Aortic smooth muscle cell (primary cell): Measurements from ENCODE around the gene ADAR. TPM values are rescaled to one million over a fixed set of nuclear protein-coding genes. Genes with fewer than 3 reads are reported as not detected.

ENCODE experiments used
- total RNA-seq: library from RNA; depleted of rRNA; stranded (reverse); fragments of >200 nt; gene quantifications from 2 replicates; pipeline ENCODE4 v1.2.3, GENCODE V29; 2014

ADAR gene, protein sequence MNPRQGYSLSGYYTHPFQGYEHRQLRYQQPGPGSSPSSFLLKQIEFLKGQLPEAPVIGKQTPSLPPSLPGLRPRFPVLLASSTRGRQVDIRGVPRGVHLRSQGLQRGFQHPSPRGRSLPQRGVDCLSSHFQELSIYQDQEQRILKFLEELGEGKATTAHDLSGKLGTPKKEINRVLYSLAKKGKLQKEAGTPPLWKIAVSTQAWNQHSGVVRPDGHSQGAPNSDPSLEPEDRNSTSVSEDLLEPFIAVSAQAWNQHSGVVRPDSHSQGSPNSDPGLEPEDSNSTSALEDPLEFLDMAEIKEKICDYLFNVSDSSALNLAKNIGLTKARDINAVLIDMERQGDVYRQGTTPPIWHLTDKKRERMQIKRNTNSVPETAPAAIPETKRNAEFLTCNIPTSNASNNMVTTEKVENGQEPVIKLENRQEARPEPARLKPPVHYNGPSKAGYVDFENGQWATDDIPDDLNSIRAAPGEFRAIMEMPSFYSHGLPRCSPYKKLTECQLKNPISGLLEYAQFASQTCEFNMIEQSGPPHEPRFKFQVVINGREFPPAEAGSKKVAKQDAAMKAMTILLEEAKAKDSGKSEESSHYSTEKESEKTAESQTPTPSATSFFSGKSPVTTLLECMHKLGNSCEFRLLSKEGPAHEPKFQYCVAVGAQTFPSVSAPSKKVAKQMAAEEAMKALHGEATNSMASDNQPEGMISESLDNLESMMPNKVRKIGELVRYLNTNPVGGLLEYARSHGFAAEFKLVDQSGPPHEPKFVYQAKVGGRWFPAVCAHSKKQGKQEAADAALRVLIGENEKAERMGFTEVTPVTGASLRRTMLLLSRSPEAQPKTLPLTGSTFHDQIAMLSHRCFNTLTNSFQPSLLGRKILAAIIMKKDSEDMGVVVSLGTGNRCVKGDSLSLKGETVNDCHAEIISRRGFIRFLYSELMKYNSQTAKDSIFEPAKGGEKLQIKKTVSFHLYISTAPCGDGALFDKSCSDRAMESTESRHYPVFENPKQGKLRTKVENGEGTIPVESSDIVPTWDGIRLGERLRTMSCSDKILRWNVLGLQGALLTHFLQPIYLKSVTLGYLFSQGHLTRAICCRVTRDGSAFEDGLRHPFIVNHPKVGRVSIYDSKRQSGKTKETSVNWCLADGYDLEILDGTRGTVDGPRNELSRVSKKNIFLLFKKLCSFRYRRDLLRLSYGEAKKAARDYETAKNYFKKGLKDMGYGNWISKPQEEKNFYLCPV
- total RNA-seq, result 63.8 and 68.1 TPM in 2 replicates

DNA sequence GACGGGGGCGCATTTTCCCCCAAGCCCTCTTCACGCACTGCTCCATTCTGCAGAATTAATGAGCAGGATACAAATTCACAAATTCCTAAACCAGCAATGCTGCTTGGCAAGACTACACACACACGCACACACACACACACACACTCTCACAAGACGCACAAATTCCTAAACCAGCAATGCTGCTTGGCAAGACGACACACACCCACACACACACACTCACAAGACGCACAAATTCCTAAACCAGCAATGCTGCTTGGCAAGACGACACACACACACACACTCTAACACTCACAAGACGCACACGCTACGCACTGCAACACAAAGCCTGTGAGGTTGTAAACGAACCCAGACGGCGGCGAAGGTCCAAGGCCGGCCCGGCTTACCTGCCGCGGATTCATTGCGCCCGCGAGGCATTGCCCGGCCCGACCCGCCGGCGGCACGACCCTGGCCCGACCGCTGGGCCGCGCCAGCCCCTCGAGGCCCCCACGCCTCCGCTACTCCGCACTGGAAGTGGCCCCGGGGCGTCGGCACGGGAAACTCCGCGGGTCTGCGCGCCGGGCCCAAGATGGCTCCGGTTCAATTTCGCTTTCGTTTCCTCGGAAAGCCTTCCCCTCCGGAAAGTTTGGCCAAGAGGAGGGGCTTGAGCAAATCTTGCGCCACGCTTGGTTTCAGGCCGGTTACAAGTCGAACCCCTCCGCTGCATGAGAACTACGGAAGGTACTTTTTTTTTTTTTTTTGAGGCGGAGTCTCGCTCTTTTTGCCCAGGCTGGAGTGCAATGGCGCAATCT, at the start of gene ADAR:
Gene ADAR, minus strand, starts transcription at position 578 of the 788 bp plus-strand sequence. Its CDS starts 180 bp downstream, at position 398.

DNA sequence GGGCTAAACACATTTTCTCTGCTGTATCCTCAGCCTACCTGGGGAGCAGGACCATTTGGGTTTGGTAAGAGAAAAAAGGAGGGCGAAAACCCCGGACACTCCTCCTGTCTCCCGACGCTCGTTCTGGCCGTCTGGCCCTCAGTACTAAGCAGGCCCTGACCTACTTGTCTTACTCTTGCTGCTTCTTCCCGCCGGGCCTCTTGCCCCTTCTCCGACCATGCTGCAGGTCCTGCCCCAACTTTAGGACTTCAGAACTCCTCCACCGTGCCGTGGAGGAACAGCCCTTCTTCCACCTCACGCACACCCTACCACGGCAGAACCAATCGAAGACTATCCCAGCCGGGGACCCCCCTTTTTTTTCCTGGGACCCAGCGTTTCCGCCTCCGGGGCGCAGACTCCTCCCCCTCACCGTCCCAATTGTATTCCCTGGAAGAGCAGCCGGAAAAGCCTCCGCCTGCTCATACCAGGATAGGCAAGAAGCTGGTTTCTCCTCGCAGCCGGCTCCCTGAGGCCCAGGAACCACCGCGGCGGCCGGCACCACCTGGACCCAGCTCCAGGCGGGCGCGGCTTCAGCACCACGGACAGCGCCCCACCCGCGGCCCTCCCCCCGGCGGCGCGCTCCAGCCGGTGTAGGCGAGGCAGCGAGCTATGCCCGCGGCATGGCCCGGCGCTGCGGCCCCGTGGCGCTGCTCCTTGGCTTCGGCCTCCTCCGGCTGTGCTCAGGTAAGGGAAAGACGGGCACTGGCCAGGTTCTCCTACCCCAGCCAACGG, 40.4 kb downstream of the ADAR start, which contains the start of gene CHRNB2:
Gene CHRNB2, plus strand, starts transcription at position 393 of the 771 bp plus-strand sequence. Its CDS starts 267 bp downstream, at position 660.

DNA sequence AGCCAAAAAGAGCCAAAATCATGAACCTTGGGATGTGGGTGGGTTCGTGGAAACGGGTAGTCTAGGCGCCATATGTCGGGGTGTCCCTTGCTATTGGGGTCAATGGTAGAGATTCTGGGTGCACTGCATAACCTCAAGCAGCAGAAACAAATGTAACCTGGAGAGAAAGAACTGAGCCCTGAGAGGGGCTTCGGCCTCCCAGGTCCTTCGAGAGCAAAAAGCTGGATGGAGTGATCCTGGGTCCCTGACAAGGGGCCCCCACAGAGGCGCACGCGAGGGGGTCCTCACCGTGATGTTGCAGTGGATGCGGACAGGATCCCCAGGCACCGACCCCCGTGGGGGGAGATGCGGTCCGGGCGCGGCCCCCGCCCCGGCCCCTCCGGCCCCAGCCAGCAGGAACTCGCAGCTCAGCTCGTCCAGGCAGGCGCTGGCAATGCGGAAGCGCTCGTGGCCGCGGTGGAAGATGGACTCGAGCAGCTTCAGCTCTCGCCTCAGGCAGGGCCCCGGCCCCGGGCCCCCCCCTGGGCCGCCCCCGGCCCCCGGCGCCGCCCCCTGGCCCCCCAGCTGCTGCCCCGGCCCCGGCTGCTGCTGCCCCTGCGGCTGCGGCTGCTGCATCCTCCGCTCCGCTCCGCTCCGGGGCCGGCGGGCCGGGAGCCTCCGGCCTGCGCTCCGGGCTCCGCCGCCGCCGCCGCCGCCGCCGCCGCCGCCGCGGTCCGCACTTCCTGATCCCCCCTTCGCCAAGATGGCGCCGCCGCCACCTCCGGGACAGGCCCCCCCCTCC, 49.9 kb downstream of the ADAR start, which contains the start of gene UBE2Q1:
Gene UBE2Q1, minus strand, starts transcription at position 724 of the 781 bp plus-strand sequence. Its CDS starts 109 bp downstream, at position 615.

Other genes with a start within 250 kb of the ADAR start
- 11.8 and 22.7 TPM in 2 replicates for gene IL6R, start 202.8 kb downstream of the ADAR start, total RNA-seq
- under 0.01 and 0.06 TPM in 2 replicates for gene TDRD10, start 106.0 kb downstream of the ADAR start, total RNA-seq
- gene SHE, start 105.8 kb downstream of the ADAR start, total RNA-seq, result 0.93 and 2.4 TPM in 2 replicates
- 25.4 and 25.9 TPM in 2 replicates for gene UBE2Q1, start 49.5 kb downstream of the ADAR start, total RNA-seq
- under 0.01 TPM in 1 of 2 replicates, not detected in the other for gene CHRNB2, start 40.4 kb downstream of the ADAR start, total RNA-seq